HT-29 (cell line): ENCODE measurements around the gene GCNT2. TPM values are rescaled to one million over a fixed set of nuclear protein-coding genes. Genes with fewer than 3 reads are reported as not detected.
"Not testable (repeated sequence)": the region's sequence is repeated elsewhere in the genome, so short reads cannot be mapped to it uniquely, and the experiment has no call there.

Experiments
- DNase-seq: peaks from one replicate; pipeline ENCODE4 v3.0.0-alpha.2; 2015; ENCODE audit warnings: low spot score
- total RNA-seq: library from RNA; depleted of rRNA; stranded (reverse); fragments of >200 nt; shearing (Covaris generic); gene quantifications from 2 replicates; pipeline ENCODE4 v1.2.3, GENCODE V29; 2014

The GCNT2 gene
- total RNA-seq, 1 experiment from 2014 or later, result 9.7 TPM

DNA sequence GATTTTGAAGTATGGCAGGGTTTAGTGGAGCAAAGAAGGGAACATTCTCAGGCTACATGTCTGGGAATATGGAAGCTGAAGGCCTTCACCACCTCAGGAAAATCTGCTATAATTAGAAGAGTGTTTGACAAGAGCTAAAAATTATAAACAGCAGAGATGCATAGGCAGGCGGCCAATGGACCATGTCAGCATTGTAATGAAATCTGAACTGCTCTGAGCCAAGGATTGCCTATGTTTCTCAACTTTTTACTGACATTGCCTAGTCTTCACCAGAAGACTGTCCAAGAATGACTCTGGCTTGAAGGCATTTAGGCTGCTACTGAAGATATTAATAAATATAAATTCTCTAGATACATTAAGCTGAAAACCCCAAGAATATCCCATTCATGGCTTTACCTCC is 89.1 kb downstream of the GCNT2 start:
- DNase-seq, result no peak

DNA sequence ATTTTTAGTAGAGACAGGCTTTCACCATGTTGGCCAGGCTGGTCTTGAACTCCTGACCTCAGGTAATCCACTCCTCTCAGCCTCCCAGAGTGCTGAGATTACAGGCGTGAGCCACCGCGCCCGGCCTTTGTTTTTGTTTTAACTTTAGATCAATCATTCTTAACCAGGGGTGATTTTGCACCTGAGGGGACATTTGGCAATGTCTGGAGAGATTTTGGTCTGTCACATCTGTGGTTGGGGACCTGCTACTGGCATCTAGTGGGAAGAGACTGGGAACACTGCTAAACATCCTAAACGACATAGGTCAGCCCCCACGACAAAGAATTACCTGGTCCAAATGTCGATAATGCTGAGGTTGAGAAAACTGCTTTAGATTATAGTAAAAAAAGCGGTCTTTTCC is 91.0 kb downstream of the GCNT2 start:
- no peak for DNase-seq

DNA sequence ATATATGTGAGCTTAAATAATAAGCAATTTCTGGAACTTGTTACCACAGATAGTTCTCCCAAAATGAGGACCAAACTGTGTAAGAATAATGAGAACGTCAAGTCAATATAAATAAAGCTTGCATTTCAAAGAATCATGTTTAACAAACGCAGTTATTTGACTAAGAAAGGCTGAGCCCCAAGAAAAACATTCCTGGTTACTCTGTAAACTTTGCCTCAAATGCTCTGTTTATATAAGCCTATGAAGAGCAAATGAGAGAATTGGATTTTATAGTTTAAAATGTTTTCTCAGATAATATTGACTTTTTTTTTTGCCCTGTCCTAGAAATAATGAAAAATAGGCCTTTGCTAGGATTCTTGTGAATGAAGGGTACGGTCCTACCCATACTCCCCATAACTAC is 91.9 kb downstream of the GCNT2 start:
- no peak for DNase-seq

- DNase-seq, result no peak
Measured at GRCh38 chr6:10613723-10614122, 92.6 kb downstream of the GCNT2 start.

DNA sequence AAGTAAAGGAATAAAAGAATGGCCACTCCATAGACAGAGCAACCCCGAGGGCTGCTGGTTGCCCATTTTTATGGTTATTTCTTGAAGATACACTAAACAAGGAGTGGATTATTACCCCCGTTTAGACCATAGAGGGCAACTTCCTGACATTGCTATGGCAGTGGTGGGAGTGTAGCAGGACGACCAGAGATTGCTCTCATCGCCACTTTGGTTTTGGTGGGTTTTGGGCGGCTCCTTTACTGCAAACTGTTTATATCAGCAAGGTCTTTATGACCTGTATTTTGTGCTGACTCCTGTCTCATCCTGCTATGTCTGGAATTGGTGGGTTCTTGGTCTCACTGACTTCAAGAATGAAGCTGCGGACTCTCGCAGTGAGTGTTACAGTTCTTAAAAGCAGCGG is 94.5 kb downstream of the GCNT2 start:
- no peak for DNase-seq

DNA sequence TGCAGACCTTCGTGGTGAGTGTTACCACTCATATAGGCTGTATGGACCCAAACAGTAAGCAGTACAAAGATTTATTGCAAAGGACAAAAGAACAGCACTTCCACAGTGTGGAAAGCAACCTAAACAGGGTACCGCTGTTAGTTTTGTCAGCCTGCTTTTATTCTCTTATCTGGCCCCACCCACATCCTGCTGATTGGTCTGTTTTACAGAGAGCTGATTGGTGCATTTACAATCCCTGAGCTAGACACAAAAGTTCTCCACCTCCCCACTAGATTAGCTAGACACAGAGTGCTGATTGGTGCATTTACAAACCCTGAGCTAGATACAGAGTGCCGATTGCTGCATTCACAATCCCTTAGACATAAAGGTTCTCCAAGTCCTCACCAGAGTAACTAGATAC is 95.1 kb downstream of the GCNT2 start:
- not testable (repeated sequence) for DNase-seq

DNA sequence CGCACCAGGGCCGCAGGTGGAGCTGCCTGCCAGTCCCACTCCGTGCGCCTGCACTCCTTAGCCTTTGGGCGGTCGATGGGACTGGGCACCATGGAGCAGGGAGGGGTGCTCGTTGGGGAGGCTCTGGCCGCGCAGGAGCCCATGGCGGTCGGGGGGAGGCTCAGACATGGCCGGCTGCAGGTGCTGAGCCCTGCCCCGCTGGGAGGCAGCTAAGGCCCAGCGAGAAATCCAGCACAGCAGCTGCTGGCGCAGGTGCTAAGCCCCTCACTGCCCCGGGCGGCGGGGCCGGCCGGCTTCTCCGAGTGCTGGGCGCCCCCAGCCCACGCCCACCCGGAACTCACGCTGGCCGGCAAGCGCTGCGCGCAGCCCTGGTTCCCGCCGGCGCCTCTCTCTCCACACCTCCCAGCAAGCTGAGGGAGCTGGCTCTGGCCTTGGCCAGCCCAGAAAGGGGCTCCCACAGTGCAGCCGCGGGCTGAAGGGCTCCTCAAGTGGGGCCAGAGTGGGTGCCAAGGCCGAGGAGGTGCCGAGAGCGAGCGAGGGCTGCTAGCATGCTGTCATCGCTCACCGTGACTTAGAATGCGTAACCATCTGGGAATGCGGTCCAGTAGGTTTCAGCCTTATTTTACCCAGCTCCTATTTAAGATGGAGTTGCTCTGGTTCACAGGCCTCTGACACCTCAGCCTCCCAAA is 96.0 kb downstream of the GCNT2 start:
- DNase-seq, result no peak

GRCh38 chr6:10618409-10618808 is 97.3 kb downstream of the GCNT2 start:
- DNase-seq, result no peak

- DNase-seq, result no peak
Measured at GRCh38 chr6:10621213-10621612, 100.1 kb downstream of the GCNT2 start.

GRCh38 chr6:10621847-10622246 is 100.7 kb downstream of the GCNT2 start:
- DNase-seq, result no peak

DNA sequence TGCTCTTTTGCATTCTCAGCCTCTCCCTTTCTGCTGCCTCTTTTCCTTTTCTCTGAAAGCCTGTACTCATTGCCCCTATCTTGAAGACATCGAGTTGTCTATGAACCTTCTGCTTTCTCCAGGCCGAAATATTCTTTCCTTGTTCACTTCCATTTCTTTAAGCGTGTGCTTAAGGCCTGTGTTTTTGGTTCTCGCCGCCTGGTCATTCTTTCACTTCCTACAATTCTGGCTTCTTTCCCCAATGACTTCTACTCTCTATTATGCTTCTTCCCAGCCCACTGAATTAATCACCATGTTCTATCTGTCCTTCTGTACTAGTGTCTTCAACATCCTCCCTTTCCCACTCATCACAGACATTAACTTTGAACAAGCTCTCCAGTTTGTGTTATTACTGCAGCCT is 103.7 kb downstream of the GCNT2 start:
- no peak for DNase-seq

GRCh38 chr6:10626154-10626741 is 105.1 kb downstream of the GCNT2 start:
- DNase-seq, result no peak

GRCh38 chr6:10627800-10628199 is 106.6 kb downstream of the GCNT2 start:
- no peak for DNase-seq

- no peak for DNase-seq
Measured at GRCh38 chr6:10630178-10630577, 109.0 kb downstream of the GCNT2 start.

GRCh38 chr6:10633216-10633615 is 112.1 kb downstream of the GCNT2 start:
- DNase-seq, result peak; percentile 47

DNA sequence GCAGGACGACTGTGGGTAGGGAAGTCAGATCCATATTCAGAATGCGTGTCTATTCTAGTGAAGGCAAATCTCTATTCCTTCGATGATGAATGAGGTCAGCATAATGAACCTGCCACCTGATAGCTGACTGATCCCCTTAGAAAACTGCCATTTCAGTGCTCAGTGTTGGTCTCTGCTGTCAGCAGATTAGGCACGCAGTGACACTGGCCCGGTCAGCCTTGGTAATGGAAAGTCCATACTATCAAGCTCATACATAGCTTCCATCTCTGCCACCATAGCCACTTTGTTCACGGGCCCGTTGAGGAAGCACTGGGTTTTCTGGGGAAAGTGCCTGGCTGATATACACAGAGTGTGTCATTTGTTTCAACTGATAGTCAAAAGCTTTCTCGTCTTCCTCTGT is 119.3 kb downstream of the GCNT2 start:
- no peak for DNase-seq

DNA sequence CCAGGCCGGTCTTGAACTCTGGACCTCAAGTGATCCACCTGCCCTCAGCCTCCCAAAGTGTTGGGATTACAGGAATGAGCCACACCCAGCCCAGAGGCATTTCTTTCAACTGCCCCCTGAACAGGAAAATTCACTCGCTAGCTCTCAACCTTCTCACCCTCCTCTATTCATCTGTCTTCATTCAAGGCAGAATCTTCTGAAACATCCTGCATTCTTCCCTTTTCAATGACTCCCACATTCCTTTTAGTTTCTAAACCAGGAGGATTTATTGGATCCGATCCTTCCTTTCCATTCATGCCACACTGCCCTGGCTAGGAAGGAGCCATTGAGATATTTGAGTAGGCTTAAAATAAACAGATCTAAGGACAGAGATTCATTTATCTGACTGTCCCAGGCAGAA is 120.4 kb downstream of the GCNT2 start:
- DNase-seq, result no peak

DNA sequence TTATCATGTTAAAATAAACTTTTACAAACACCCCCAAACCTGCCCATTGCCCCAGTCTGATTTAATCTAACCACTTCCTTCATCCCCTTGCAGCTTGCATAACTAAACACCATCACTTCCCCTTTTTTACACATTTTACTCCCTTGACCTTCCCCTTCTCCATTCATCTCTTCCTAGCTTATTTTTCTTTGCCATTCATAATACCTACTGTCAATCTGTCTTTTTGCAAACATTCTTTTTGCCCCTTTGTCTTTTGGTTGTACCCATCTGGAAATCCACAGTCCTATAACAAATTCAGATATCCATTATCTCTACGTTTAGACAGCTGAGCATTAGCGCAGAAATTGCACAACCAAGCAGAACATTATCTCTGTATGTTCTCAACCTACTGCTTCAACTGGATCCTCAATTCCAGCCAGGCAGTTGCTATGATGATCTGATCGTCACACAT is 122.1 kb downstream of the GCNT2 start:
- no peak for DNase-seq

- DNase-seq, result no peak
Measured at GRCh38 chr6:10644225-10644624, 123.1 kb downstream of the GCNT2 start.

DNA sequence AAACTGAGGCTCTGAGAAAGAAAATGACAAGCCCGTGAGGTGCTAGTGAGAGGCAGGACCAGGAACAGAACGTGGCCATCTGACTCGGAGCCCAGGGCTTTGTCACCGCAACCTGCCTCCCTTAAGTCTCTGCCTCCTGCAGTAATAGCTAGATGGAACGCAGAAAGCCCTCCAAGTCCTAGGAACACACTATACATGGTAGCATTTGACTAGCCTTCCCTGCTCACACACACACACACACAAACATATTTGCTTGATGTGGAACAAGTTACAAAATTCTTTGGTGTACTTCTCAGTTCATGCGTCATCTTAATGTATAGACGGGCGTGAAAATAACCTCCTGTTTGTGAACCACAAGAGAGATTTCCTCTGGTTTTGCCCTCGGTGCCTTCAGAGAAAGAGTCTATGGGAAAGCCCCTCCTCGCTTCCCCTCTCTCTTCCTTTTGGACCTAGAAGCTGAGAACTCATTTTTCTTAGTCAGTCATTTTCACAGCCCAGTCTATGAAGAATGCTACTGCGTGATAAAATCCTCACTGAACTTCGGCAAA is 134.4 kb downstream of the GCNT2 start:
- DNase-seq, result no peak

- no peak for DNase-seq
Measured at GRCh38 chr6:10658910-10659698, 138.0 kb downstream of the GCNT2 start.

- DNase-seq, result no peak
Measured at GRCh38 chr6:10659699-10660348, 138.7 kb downstream of the GCNT2 start.
